Suprapubic skin (tissue), 4 donors: Measurements from ENCODE around the gene C1orf87.

Experiments
- EP300 ChIP-seq: sonication (generic); formaldehyde crosslinking; IDR thresholded peaks from one replicate; pipeline ENCODE4 v1.6.1; 2017; ENCODE audit warnings: antibody characterized with exemption
- POLR2A ChIP-seq, 2 donors: fragments of 450-650 bp; IDR thresholded peaks; one replicate each; pipeline ENCODE4 v1.6.1; 2017; ENCODE audit warnings: antibody characterized with exemption in 2 of 2, mild to moderate bottlenecking in 2 of 2, moderate library complexity in 2 of 2
- POLR2AphosphoS5 ChIP-seq, 3 donors: sonication (generic); formaldehyde crosslinking; IDR thresholded peaks; one replicate each; pipeline ENCODE4 v1.6.1; 2017; ENCODE audit warnings: antibody characterized with exemption in 3 of 3
- TF ChIP-seq, protein P1 (sequence below), 2 donors: fragments of 200-600 bp in 1 of 2; fragments of 450-650 bp in 1 of 2; sonication (generic) in 1 of 2; IDR thresholded peaks; one replicate each; pipeline ENCODE4 v1.5.1; 2016 to 2019; ENCODE audit warnings: antibody characterized with exemption in 2 of 2, mild to moderate bottlenecking in 1 of 2, moderate library complexity in 1 of 2

DNA sequence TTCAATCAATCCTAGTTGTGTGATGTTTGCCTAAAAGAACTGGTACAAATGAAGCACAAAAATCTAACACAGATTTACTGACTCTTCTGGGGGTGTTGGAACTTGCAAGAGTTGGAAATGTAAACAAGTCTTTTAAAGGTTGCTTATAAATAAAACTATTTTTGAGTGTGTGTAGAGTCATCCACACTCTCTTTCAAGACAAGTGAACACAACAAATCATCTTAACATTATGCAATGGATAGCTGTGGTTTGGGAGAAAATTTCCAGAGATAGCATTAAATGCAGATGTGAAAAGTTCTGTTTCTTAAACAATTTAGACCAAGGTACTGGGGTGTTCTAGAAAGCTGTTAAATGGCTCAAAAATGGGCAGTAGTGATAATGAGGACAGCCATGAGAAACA, 28.7 kb downstream of the C1orf87 start:
- no peak for TF ChIP-seq POLR2A (IDR thresholded peaks at IDR 0.05)
- TF ChIP-seq, protein P1, sequence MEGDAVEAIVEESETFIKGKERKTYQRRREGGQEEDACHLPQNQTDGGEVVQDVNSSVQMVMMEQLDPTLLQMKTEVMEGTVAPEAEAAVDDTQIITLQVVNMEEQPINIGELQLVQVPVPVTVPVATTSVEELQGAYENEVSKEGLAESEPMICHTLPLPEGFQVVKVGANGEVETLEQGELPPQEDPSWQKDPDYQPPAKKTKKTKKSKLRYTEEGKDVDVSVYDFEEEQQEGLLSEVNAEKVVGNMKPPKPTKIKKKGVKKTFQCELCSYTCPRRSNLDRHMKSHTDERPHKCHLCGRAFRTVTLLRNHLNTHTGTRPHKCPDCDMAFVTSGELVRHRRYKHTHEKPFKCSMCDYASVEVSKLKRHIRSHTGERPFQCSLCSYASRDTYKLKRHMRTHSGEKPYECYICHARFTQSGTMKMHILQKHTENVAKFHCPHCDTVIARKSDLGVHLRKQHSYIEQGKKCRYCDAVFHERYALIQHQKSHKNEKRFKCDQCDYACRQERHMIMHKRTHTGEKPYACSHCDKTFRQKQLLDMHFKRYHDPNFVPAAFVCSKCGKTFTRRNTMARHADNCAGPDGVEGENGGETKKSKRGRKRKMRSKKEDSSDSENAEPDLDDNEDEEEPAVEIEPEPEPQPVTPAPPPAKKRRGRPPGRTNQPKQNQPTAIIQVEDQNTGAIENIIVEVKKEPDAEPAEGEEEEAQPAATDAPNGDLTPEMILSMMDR (IDR thresholded peaks at IDR 0.05) = no peak
- no peak for TF ChIP-seq POLR2AphosphoS5 (IDR thresholded peaks at IDR 0.05)
- TF ChIP-seq EP300 = no peak
